NCI-H2196 (cell line): ENCODE measurements around the gene WDTC1.

ENCODE experiments used
- DNase-seq: peaks from one replicate; lab custom pipeline; 2025; ENCODE audit not compliant: unreplicated experiment; lab: John Stamatoyannopoulos, UW

WDTC1 gene

DNA sequence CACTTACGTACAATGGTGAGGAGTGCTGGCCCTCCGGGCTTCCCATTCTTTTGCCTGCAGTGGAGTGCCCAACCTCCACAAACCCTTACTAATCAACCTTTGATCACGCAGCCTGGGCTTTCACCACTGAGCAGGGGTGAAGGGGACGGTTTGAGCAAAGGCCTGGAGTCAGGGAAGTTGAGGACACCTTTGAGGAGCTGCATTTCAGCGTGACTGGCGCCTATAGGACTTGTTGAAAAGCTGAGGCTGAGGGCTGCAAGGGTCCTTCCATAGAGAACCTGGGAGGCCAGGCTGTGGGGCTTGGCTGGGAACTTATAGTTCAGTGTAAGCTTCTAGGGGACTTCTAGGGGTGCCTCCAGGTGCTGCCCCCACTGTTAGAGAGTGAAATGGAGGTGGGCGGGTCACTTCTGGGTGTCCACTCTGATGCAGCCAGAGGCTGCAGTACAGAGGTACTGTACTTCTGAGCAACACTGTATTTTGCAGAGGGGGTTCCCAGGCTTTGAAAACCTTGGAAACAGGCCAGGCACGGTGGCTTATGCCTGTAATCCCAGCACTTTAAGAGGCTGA, 117.2 kb downstream of the WDTC1 start:
- DNase-seq, result no peak

DNA sequence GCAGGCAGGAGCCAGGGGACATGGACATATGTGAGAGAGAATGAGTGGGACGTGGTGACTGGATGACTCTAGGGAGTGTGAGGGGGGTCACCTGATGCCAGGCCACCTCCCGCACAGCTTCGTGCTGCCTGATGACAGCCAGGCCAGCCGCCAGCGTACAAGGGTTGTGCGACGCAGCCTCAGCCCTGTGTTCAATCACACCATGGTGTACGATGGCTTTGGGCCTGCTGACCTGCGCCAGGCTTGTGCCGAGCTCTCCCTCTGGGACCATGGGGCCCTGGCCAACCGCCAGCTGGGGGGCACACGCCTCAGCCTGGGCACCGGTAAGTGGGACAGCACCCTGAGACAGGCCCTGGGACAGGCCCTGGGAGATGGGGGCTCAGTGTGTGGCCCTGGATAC, 118.7 kb downstream of the WDTC1 start:
- DNase-seq, result no peak

DNA sequence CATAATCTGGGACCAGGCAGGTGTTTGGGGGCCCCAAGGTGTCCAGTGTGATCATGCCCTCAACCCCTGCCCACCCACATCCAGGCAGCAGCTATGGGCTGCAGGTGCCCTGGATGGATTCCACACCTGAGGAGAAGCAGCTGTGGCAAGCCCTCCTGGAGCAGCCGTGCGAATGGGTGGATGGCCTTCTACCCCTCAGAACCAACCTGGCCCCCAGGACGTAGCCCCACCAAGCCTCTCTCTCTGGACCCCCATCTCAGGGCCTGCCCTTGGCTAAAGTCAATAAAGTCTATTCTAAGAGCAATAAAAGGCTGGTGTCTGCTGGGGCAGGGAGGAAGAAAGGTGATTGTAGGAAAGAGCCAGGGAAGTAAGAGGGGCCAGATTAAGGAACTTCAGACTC, 119.2 kb downstream of the WDTC1 start:
- no peak for DNase-seq

DNA sequence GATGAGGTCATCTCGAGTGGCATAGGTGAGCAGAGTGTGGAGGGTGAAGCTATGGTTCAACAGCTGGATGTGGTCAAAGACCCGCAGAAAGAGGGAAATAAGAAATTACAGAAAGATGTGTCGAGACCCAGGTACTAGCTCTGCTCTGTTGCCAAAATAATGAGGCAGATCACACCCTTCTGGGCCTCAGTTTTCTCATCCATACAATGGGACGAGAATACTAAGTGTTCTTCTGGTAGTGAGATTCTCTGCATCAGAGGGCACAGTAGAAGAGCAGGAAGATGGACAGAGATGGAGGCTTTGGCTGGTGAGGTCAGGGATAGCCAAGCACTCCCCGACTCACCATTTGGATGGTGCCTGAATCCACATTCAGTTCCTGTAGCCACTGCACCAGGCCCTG, 121.3 kb downstream of the WDTC1 start:
- DNase-seq, result no peak

DNA sequence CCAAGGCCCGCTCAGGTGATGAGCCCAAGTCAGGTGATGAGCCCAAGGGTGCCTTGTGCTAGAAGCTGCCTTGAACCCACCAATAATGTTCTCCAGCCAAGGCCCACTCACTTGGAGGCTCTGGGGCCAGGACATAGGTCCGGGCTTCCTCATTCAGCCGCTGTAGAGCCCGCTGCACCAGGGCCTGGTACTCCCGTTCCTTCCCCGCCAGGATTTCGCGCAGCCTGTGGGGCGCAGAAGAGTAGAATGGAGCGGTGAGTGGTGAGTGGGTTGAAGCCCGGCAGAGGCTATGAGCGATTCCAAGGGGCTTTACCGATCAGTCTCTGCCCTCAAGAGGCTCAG, 121.8 kb downstream of the WDTC1 start:
- no peak for DNase-seq

DNA sequence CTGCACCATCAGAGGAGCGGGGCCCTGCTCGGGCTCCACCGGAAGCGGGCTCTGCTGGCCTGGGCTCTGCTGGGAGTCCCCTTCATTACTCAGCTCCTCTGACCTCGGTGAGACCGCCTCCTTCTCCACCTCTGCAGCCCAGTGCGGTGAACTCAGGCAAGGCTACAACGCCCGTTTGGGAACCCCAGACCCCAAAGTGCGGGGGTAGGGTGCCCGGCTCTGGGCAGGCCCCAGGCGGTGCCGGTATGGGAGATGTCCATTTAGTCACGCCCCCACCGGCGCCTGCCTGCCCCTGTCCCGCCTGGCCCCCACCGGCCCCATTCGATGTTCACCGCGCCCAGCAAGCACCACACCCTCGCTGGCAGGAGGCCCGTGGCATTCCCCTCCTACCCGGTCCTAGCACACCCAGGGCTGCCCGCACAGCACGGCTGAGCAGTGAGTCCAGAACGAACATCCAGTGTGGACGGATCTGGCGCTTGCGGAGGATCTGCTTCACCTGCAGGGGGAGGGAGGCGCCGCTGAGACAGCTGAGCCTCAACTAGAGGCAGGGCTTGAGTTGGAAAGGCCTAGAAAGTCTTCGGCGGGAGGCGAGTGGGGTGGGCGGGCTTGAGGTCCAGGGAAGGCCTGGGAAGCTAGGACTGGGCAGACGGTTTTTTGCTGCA, 122.3 kb downstream of the WDTC1 start:
- no peak for DNase-seq

DNA sequence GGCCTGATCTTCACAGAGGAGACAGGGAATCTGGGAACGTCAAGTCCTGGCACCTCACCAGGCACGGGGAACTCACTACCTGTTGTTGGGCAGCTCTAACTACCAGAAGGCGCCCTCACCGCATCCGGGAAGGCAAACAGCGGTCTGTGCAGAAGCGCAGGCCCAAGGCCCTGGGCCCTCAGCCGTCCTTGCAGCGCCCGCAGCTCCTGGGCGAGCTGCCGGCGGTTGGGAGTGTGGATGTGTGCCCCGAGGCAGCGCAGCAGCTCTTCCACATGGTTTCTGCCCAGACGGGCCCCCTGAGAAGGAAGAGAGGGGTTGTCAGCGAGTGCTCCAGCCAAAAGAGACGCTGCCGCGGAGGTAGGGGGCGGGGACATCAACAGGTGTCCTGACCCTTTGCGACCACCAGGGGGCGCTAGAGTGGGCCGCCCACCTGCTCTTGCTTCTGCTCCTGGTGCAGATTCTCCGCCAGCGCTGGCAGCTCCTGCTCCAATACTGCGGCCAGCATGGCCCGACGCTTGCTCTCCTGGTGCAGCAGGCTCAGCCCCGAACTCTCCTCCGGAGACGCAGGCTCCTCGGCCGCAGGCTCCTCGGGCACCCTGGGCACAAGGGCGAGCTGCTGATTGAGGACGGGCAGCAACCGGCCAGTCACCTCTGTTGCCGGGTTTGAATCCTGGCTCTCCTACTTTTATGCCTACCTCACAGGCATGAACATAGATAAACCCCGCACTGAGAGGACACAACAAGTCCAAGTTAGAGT, 123.0 kb downstream of the WDTC1 start:
- peak; percentile 28 for DNase-seq
